HepG2 (cell line): ENCODE results near the gene SPPL2B. TPM values are rescaled to one million over a fixed set of nuclear protein-coding genes. Genes with fewer than 3 reads are reported as not detected.

Source experiments
- ARID5B ChIP-seq: IDR thresholded peaks from 2 replicates; pipeline ENCODE4 v1.4.0; 2020; ENCODE audit warnings: mild to moderate bottlenecking, missing genetic modification reagents
- ATF4 ChIP-seq, 2 experiments: fragments of 450-650 bp in 1 of 2; sonication (generic) in 1 of 2; formaldehyde crosslinking; IDR thresholded peaks; 2 replicates each; pipeline versions ENCODE4 v1.5.0 to v1.8.0; 2020 to 2022; ENCODE audit warnings: mild to moderate bottlenecking in 1 of 2, missing genetic modification reagents in 1 of 2
- LCORL ChIP-seq, 2 experiments: fragments of 450-650 bp in 1 of 2; sonication (generic) in 1 of 2; formaldehyde crosslinking in 1 of 2; IDR thresholded peaks; 2 replicates each; pipeline versions ENCODE4 v1.5.0 to v1.6.1; 2017 to 2020; ENCODE audit warnings: antibody characterized with exemption in 1 of 2, missing genetic modification reagents in 1 of 2
- MAZ ChIP-seq, 2 experiments: sonication (generic) in 1 of 2; formaldehyde crosslinking in 1 of 2; IDR thresholded peaks; 2 replicates each; pipeline versions ENCODE4 v1.5.0 to v1.6.1; 2012 to 2020; ENCODE audit warnings: low read depth in 2 of 2, mild to moderate bottlenecking in 2 of 2, borderline replicate concordance in 1 of 2, improper control_type of control experiment in 1 of 2, low read length in 1 of 2, missing genetic modification reagents in 1 of 2, moderate library complexity in 1 of 2
- MED13 ChIP-seq: sonication (generic); formaldehyde crosslinking; IDR thresholded peaks from 2 replicates; pipeline ENCODE4 v1.5.0; 2020; ENCODE audit warnings: missing genetic modification reagents
- MYPOP ChIP-seq: sonication (generic); formaldehyde crosslinking; IDR thresholded peaks from 2 replicates; pipeline ENCODE4 v1.8.1; 2023; ENCODE audit warnings: mild to moderate bottlenecking, moderate library complexity, missing genetic modification reagents
- SAFB2 ChIP-seq: sonication (generic); formaldehyde crosslinking; IDR thresholded peaks from 2 replicates; pipeline ENCODE4 v1.5.1; 2020; ENCODE audit warnings: missing genetic modification reagents, low read depth, mild to moderate bottlenecking, borderline replicate concordance
- SALL1 ChIP-seq: sonication (generic); formaldehyde crosslinking; IDR thresholded peaks from 2 replicates; pipeline ENCODE4 v1.8.0; 2022; ENCODE audit warnings: mild to moderate bottlenecking, missing genetic modification reagents
- TFAP4 ChIP-seq: sonication (generic); IDR thresholded peaks from 2 replicates; pipeline ENCODE4 v1.6.1; 2016; ENCODE audit warnings: low read depth, borderline replicate concordance
- ZNF224 ChIP-seq: sonication (generic); formaldehyde crosslinking; IDR thresholded peaks from 2 replicates; pipeline ENCODE4 v1.5.0; 2020; ENCODE audit warnings: mild to moderate bottlenecking, missing genetic modification reagents
- ZNF335 ChIP-seq: sonication (generic); formaldehyde crosslinking; IDR thresholded peaks from 2 replicates; pipeline ENCODE4 v1.4.0; 2020; ENCODE audit warnings: missing genetic modification reagents
- ZNF343 ChIP-seq: sonication (generic); formaldehyde crosslinking; IDR thresholded peaks from 2 replicates; pipeline ENCODE4 v1.4.0; 2020; ENCODE audit warnings: mild to moderate bottlenecking, missing genetic modification reagents
- ZNF609 ChIP-seq: sonication (generic); formaldehyde crosslinking; IDR thresholded peaks from 2 replicates; pipeline ENCODE4 v1.4.0; 2020; ENCODE audit warnings: mild to moderate bottlenecking, missing genetic modification reagents, borderline replicate concordance
- ZNF788 ChIP-seq: sonication (generic); formaldehyde crosslinking; IDR thresholded peaks from 2 replicates; pipeline ENCODE4 v1.5.0; 2020; ENCODE audit warnings: mild to moderate bottlenecking, missing genetic modification reagents, borderline replicate concordance
- ZSCAN31 ChIP-seq: sonication (generic); formaldehyde crosslinking; IDR thresholded peaks from 2 replicates; pipeline ENCODE4 v1.5.0; 2020; ENCODE audit warnings: low read depth, mild to moderate bottlenecking, missing genetic modification reagents
- polyA plus RNA-seq, 8 experiments: library from polyadenylated mRNA; depleted of rRNA in 3 of 8; stranded (reverse) in 7 of 8; unstranded in 1 of 8; fragments of >200 nt; fragmentation: Illumina TruSeq in 4 of 8; extraction: Trizol in 4 of 8; gene quantifications; 2 replicates each; pipeline versions ENCODE4 v1.2.1 to v1.2.3, GENCODE V29; 2011 to 2016; ENCODE audit warnings: low read depth in 4 of 8, missing spikeins in 1 of 8, mixed read lengths in 1 of 8; ENCODE audit not compliant: insufficient read depth in 1 of 8
- total RNA-seq, 5 experiments: library from RNA; depleted of rRNA; stranded (reverse); fragments of >200 nt; fragmentation: Illumina TruSeq; extraction: Trizol; gene quantifications; 2 replicates each; pipeline ENCODE4 v1.2.3, GENCODE V29; 2016; ENCODE audit warnings: low read depth in 1 of 5

SPPL2B gene
- total and polyA plus RNA-seq, 2 of the 13 experiments (the other 11 are each of a cell fraction or from before 2014, with no cell fraction given) = 14.9 to 15.2 TPM

- TF ChIP-seq MYPOP = no peak
- 0 out of 2 replicates have a peak, but pooled peaks have one; percentile 27 for TF ChIP-seq ZNF343
- TF ChIP-seq ATF4 (CRISPR knock-in tag; IDR thresholded peaks at IDR 0.05) = no peak
- TF ChIP-seq TFAP4 = peak; percentile 56; the same call in 1 of the 2 replicates
- peak; percentile 15; the same call in 1 of the 2 replicates for TF ChIP-seq ZNF609 (CRISPR knock-in tag)
- TF ChIP-seq ZSCAN31 (CRISPR knock-in tag) = peak; percentile 41; the same call in 1 of the 2 replicates
- peak; percentile 33; the same call in 1 of the 2 replicates for TF ChIP-seq ARID5B
- peak; percentile 35; the same call in 1 of the 2 replicates for TF ChIP-seq ZNF788 (CRISPR knock-in tag)
- TF ChIP-seq SAFB2 (CRISPR knock-in tag) = peak; percentile 60; the same call in 1 of the 2 replicates
- TF ChIP-seq MAZ (IDR thresholded peaks at IDR 0.05; ENCODE audit: borderline replicate concordance, low read depth, low read length) = no peak
- TF ChIP-seq MAZ (CRISPR knock-in tag; IDR thresholded peaks at IDR 0.05; ENCODE audit: low read depth) = 0 out of 2 replicates have a peak, but pooled peaks have one; percentile 34
- TF ChIP-seq SALL1 (CRISPR knock-in tag) = peak; percentile 67; the same call in 1 of the 2 replicates
- TF ChIP-seq MED13 = no peak
- TF ChIP-seq LCORL (IDR thresholded peaks at IDR 0.05) = no peak
- TF ChIP-seq LCORL (CRISPR knock-in tag; IDR thresholded peaks at IDR 0.05) = peak; percentile 94
- no peak for TF ChIP-seq ZNF224
- no peak for TF ChIP-seq ZNF335 (CRISPR knock-in tag)
Observed at GRCh38 chr19:2288338-2288817, 40.1 kb upstream of the SPPL2B start (continued).
